Tibial nerve (tissue), 4 donors: ENCODE measurements around the gene PAM16. TPM values are rescaled to one million over a fixed set of nuclear protein-coding genes. Genes with fewer than 3 reads are reported as not detected.
"Not testable (repeated sequence)": the region's sequence is repeated elsewhere in the genome, so short reads cannot be mapped to it uniquely, and the experiment has no call there.

Experiments
- DNase-seq, 2 donors: peaks; one replicate each; pipeline ENCODE4 v3.0.0-alpha.2; 2019; ENCODE audit warnings: low spot score in 2 of 2
- H3K27ac ChIP-seq, 4 donors: fragments of 200-600 bp; sonication (generic) in 3 of 4; one replicate each; pipeline ENCODE4 v1.5.1; 2017 to 2019; ENCODE audit warnings: mild to moderate bottlenecking in 1 of 4
- H3K27me3 ChIP-seq, 2 donors: fragments of 200-600 bp; sonication (generic) in 1 of 2; one replicate each; pipeline versions ENCODE4 v1.5.1 to v1.6.0; 2017 to 2019
- H3K36me3 ChIP-seq, 3 donors: fragments of 200-600 bp; sonication (generic); one replicate each; pipeline ENCODE4 v1.5.1; 2018 to 2019
- H3K4me1 ChIP-seq, 4 donors: fragments of 200-600 bp; sonication (generic) in 3 of 4; one replicate each; pipeline ENCODE4 v1.5.1; 2017 to 2019
- H3K4me3 ChIP-seq, 4 donors: fragments of 200-600 bp; sonication (generic) in 3 of 4; one replicate each; pipeline ENCODE4 v1.5.1; 2017 to 2019; ENCODE audit warnings: mild to moderate bottlenecking in 1 of 4, moderate library complexity in 1 of 4
- H3K9me3 ChIP-seq, 4 donors: fragments of 200-600 bp; sonication (generic) in 3 of 4; one replicate each; pipeline ENCODE4 v1.5.1; 2017 to 2019
- CTCF ChIP-seq, 5 experiments: fragments of 200-600 bp in 3 of 5; fragments of 450-650 bp in 2 of 5; sonication (generic) in 3 of 5; IDR thresholded peaks; one replicate each; pipeline ENCODE4 v1.5.1; 2016 to 2019; ENCODE audit warnings: antibody characterized with exemption in 5 of 5, mild to moderate bottlenecking in 3 of 5, moderate library complexity in 2 of 5
- EP300 ChIP-seq, 2 donors: sonication (generic); formaldehyde crosslinking; IDR thresholded peaks; one replicate each; pipeline ENCODE4 v1.6.1; 2017; ENCODE audit warnings: antibody characterized with exemption in 2 of 2, mild to moderate bottlenecking in 1 of 2
- POLR2A ChIP-seq, 2 donors: fragments of 450-650 bp; IDR thresholded peaks; one replicate each; pipeline ENCODE4 v1.6.1; 2017; ENCODE audit warnings: antibody characterized with exemption in 2 of 2, mild to moderate bottlenecking in 2 of 2, moderate library complexity in 2 of 2
- WGBS, 2 donors: methylation state at CpG; one replicate each; pipeline ENCODE4 v1.1.5; 2018; 5-methylcytosine and 5-hydroxymethylcytosine counted together
- total RNA-seq, 4 donors: library from RNA; depleted of rRNA; stranded (reverse); fragments of >200 nt; gene quantifications; one replicate each; pipeline ENCODE4 v1.1.0, GENCODE V29; 2016

Gene PAM16
- total RNA-seq, 4 donors from 2014 or later, result 45.1 to 95.1 (median 60.7) TPM

GRCh38 chr16:4334724-4335495, 16.2 kb downstream of the PAM16 start:
- Histone ChIP-seq H3K4me1 (peaks cover 0 to 29% (median 2%) of the 10 kb centered on the region in 4 donors), H3K9me3 (no peaks in the 10 kb centered on the region), H3K4me3 (no peak overlapping the region), H3K36me3 (peaks cover 0 to 72% (median 0%) of the 10 kb centered on the region in 3 donors), H3K27me3 (no peaks in the 10 kb centered on the region), H3K27ac (no peak overlapping the region)
- no peak for DNase-seq
- TF ChIP-seq EP300 (IDR thresholded peaks at IDR 0.05) (no peak), CTCF (IDR thresholded peaks at IDR 0.05) (no peak), POLR2A (IDR thresholded peaks at IDR 0.05) (no peak)
- WGBS, 2 donors, result 85 to 88% methylated on average over 27 to 28 of the region's 32 CpGs

DNA sequence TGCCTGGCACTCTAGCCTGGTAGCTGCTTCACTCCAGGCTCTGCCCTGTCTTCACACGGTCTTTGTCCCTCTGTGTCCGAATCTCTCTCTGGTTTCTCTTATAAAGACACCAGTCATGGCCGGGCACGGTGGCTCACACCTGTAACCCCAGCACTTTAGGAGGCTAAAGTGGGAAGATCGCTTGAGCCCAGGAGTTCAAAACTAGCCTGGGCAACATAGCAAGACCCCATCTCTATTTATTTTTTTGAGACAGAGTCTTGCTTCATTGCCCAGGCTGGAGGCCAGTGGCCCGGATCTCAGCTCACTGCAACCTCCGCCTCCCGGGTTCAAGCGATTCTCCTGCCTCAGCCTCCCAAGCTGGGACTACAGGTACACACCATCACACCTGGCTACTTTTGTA, 17.4 kb downstream of the PAM16 start:
- H3K4me3 ChIP-seq, H3K9me3 ChIP-seq, DNase-seq, H3K27me3 ChIP-seq, H3K27ac ChIP-seq: not testable (repeated sequence)
- 89% methylated on average over 9 of the region's 9 CpGs for WGBS, 2 donors
- Histone ChIP-seq H3K36me3 (peaks cover 0 to 62% (median 0%) of the 10 kb centered on the region in 3 donors), H3K4me1 (peaks cover 0 to 29% (median 7%) of the 10 kb centered on the region in 4 donors)

- Histone ChIP-seq H3K9me3 (no peaks in the 10 kb centered on the region), H3K27ac (no peak overlapping the region), H3K4me1 (peaks cover 0 to 29% (median 11%) of the 10 kb centered on the region in 4 donors), H3K36me3 (peaks cover 0 to 58% (median 0%) of the 10 kb centered on the region in 3 donors), H3K27me3 (no peaks in the 10 kb centered on the region), H3K4me3 (no peak overlapping the region)
- no peak for TF ChIP-seq CTCF (IDR thresholded peaks at IDR 0.05)
- no peak for TF ChIP-seq EP300 (IDR thresholded peaks at IDR 0.05)
- DNase-seq, result no peak
- 75 to 76% methylated on average over 9 of the region's 9 CpGs for WGBS, 2 donors
Measured at GRCh38 chr16:4333308-4333638, 17.8 kb downstream of the PAM16 start.

DNA sequence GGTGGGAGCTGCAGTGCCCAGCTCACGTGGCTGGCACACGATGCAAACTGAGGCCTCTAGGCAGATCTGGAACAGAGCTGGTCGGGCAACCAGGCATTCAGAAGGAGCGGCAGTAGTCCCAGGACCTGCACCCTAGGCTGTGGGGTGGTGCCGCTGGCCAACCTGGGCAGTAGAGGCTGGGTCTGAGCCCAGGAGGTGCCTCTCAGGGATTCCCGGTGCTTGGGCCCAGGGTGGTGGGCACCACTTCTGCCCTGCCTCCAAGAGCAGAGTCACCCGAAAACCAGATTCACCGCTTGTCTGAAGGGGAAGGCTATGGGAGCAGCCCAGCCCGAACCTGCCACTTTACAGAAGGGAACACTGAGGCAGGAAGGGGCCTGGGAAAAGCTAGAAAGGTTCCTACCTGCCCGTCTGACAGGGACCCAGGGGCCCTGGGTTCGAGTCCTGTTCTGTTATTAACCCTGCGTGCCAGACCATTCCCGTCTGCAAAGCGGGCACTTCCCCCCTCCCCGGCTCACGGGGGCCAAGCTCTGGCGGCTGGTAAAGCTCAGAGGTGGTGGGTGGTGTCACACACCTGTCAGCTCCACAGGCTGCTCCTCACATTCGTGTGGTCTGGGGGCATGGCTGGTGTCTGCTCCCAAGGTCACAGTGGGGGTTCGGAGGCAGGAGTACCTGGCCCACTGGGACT, 18.4 kb downstream of the PAM16 start:
- DNase-seq, result no peak
- whole genome bisulfite sequencing, 2 donors, result 70 to 77% methylated on average over 12 to 17 of the region's 19 CpGs
- Histone ChIP-seq H3K36me3 (peaks cover 0 to 54% (median 0%) of the 10 kb centered on the region in 3 donors), H3K27me3 (no peaks in the 10 kb centered on the region), H3K9me3 (no peaks in the 10 kb centered on the region), H3K4me3 (no peak overlapping the region), H3K4me1 (peaks cover 0 to 31% (median 15%) of the 10 kb centered on the region in 4 donors), H3K27ac (no peak overlapping the region)
- TF ChIP-seq CTCF (IDR thresholded peaks at IDR 0.05) (no peak), POLR2A (IDR thresholded peaks at IDR 0.05) (no peak), EP300 (IDR thresholded peaks at IDR 0.05) (no peak)

DNA sequence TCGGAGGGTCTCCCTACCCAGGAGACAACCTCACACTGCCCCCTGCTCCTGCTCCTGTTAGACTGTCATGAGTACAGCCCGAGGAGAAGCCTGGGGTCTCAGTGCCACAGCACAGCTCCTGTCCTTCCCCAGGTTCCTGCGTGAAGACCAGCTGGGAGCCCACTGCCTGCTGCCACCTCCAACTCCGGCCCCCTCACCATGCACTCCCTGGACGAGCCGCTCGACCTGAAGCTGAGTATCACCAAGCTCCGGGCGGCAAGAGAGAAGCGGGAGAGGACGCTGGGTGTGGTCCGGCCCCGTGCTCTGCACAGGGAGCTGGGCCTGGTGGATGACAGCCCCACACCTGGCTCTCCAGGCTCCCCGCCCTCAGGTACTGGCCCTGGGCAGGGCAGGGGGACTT, 19.0 kb downstream of the PAM16 start:
- WGBS, 2 donors, result 74 to 87% methylated on average over 13 to 14 of the region's 14 CpGs

More for the DNA sequence above, 19.0 kb downstream of the PAM16 start:
- no peak for TF ChIP-seq CTCF (IDR thresholded peaks at IDR 0.05)
- no peak for TF ChIP-seq EP300 (IDR thresholded peaks at IDR 0.05)
- no peak for TF ChIP-seq POLR2A (IDR thresholded peaks at IDR 0.05)
- Histone ChIP-seq H3K9me3 (no peaks in the 10 kb centered on the region), H3K4me3 (no peak overlapping the region), H3K36me3 (peaks cover 0 to 47% (median 0%) of the 10 kb centered on the region in 3 donors), H3K27ac (no peak overlapping the region), H3K27me3 (no peaks in the 10 kb centered on the region), H3K4me1 (peaks cover 0 to 38% (median 21%) of the 10 kb centered on the region in 4 donors)
- no peak for DNase-seq
